ENCODE data around the gene GREB1. TPM values are rescaled to one million over a fixed set of nuclear protein-coding genes. Genes with fewer than 3 reads are reported as not detected.

GREB1 gene
- total RNA-seq, 3 donors from 2014 or later = 0.32 to 0.33 (median 0.33) TPM

- Mint-ChIP-seq H3K4me3 (no peak overlapping the region), H3K4me1 (ENCODE audit: low read depth) (peaks cover 8% of the 10 kb centered on the region), H3K27me3 (ENCODE audit: low read depth) (peaks cover 11% of the 10 kb centered on the region), H3K36me3 (ENCODE audit: insufficient read depth) (no peaks in the 10 kb centered on the region), H3K9me3 (no peaks in the 10 kb centered on the region)
- ATAC-seq (no peak), DNase-seq (no peak)
Observed at GRCh38 chr2:11684894-11685460, 151.1 kb downstream of the GREB1 start.

GRCh38 chr2:11685906-11686470, 152.1 kb downstream of the GREB1 start:
- Mint-ChIP-seq H3K27me3 (ENCODE audit: low read depth) (peaks cover 11% of the 10 kb centered on the region), H3K36me3 (ENCODE audit: insufficient read depth) (no peaks in the 10 kb centered on the region), H3K9me3 (no peaks in the 10 kb centered on the region), H3K4me1 (ENCODE audit: low read depth) (peaks cover 8% of the 10 kb centered on the region), H3K4me3 (no peak overlapping the region)
- no peak for ATAC-seq
- DNase-seq = no peak

DNA sequence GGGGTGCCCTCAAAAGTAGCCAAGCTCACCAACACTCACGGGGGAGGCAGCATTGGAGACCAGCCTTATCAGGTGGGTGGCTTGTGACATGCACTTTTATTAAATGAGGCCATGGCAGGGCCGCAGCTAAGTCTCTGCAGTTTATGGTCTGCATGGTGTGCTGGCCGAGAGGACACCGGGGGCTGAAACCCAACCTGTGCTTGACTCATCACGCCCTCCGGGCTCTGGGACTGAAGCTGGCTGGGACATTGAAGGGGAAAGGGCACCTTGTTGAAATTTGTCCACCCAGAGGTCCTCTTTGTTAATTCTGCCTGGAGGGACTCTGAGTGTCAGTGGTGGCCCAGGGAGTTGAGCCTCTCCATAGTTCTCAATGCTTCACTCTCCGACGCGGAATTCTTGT, 153.9 kb downstream of the GREB1 start:
- peaks cover 8% of the 10 kb centered on the region for H3K4me1 Mint-ChIP-seq (ENCODE audit: low read depth)
- no peaks in the 10 kb centered on the region for H3K9me3 Mint-ChIP-seq
- H3K4me3 Mint-ChIP-seq = peak overlapping the region; percentile 45
- ATAC-seq (no peak), DNase-seq (no peak)
- H3K36me3 Mint-ChIP-seq (ENCODE audit: insufficient read depth) = no peaks in the 10 kb centered on the region
- H3K27me3 Mint-ChIP-seq (ENCODE audit: low read depth) = peaks cover 11% of the 10 kb centered on the region

- ATAC-seq (peak; percentile 92 to 93), DNase-seq (peak; percentile 80)
- no peaks in the 10 kb centered on the region for H3K36me3 Mint-ChIP-seq (ENCODE audit: insufficient read depth)
- H3K9me3 Mint-ChIP-seq = no peaks in the 10 kb centered on the region
- H3K4me3 Mint-ChIP-seq = peak overlapping the region; percentile 45
- H3K27me3 Mint-ChIP-seq (ENCODE audit: low read depth) = peaks cover 8% of the 10 kb centered on the region
- peaks cover 11% of the 10 kb centered on the region for H3K4me1 Mint-ChIP-seq (ENCODE audit: low read depth)
Observed at GRCh38 chr2:11688222-11689069, 154.6 kb downstream of the GREB1 start.

DNA sequence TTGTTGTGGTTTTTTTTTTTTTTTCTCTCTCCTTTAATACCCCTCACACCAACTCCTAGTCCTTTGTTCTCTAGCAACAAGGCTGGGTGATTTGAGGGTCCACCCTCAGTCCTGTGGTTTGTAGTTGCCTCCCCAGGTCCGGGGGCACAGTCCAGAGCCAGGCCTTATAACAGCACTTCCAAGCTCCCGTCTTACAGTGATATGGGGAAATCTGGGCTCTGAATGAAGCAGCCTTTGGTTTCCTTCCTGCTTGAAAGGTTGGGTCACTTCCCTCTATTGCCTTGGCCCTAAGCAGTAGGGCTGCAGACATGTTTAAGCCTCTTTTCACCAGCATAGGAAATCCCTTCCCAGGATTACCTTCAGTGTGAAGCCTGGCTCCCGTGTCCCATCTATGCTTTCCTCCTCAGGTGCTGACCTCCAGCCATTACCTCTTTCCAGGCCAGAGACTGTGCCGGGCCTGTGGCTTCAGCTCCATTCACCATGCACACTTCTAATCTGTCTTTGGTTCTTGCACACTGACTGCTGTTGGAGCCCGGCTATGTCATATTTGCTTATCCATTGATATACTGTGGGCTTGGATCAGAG, 157.3 kb downstream of the GREB1 start:
- H3K9me3 Mint-ChIP-seq = no peaks in the 10 kb centered on the region
- ATAC-seq (no peak), DNase-seq (no peak)
- H3K4me1 Mint-ChIP-seq (ENCODE audit: low read depth) = peaks cover 11% of the 10 kb centered on the region
- no peaks in the 10 kb centered on the region for H3K27me3 Mint-ChIP-seq (ENCODE audit: low read depth)
- H3K36me3 Mint-ChIP-seq (ENCODE audit: insufficient read depth) = no peaks in the 10 kb centered on the region
- H3K4me3 Mint-ChIP-seq = no peak overlapping the region

Other genes with a start within 250 kb of the GREB1 start
- 10 to 100 TPM; 16.8 to 24.3 (median 18.3) TPM for gene ROCK2, start 189.4 kb upstream of the GREB1 start, total RNA-seq
- gene E2F6, start 67.9 kb upstream of the GREB1 start, total RNA-seq = 10 to 100 TPM; 21.8 to 23.7 (median 23.2) TPM
- not detected for gene NTSR2, start 136.2 kb downstream of the GREB1 start, total RNA-seq
- gene LPIN1, start 212.6 kb downstream of the GREB1 start, total RNA-seq = 10 to 100 TPM; 30.3 to 40.0 (median 34.1) TPM